Activated CD8-positive, alpha-beta memory T cell treated with anti-CD3 and anti-CD28 coated beads for 36 hours (primary cell): ENCODE results near the gene AK5. TPM values are rescaled to one million over a fixed set of nuclear protein-coding genes. Genes with fewer than 3 reads are reported as not detected.
"Not testable (repeated sequence)": the region's sequence is repeated elsewhere in the genome, so short reads cannot be mapped to it uniquely, and the experiment has no call there.

ENCODE experiments used
- CTCF ChIA-PET: fragments of 350-600 bp; sonication (Branson Sonifier 250); formaldehyde crosslinking; loops from one replicate; lab custom pipeline; 2021; ENCODE audit warnings: antibody characterized with exemption; lab: Charles Lee
- POLR2A ChIA-PET: fragments of 350-600 bp; sonication (Branson Sonifier 250); formaldehyde crosslinking; loops from one replicate; lab custom pipeline; 2021; ENCODE audit warnings: antibody characterized with exemption; lab: Charles Lee
- total RNA-seq, 2 experiments: library from RNA; stranded (reverse); gene quantifications; one replicate each; pipeline ENCODE4 v1.2.3, GENCODE V29; 2021

The AK5 gene
- total RNA-seq, 2 experiments from 2014 or later, result 0.57 to 1.0 TPM

GRCh38 chr1:77387553-77387952, 105.7 kb downstream of the AK5 start:
- ChIA-PET CTCF (no interaction called here), POLR2A (no interaction called here)

GRCh38 chr1:77388661-77389060, 106.8 kb downstream of the AK5 start:
- ChIA-PET POLR2A (no interaction called here), CTCF (interaction anchor here (0.6 kb wide), 1 partner anchor 191 kb away, joined by 3 read pairs; no protein-coding TSS in a partner anchor)

GRCh38 chr1:77392486-77392885, 110.7 kb downstream of the AK5 start:
- ChIA-PET POLR2A (no interaction called here), CTCF (no interaction called here)

GRCh38 chr1:77394166-77394565, 112.3 kb downstream of the AK5 start:
- ChIA-PET POLR2A (no interaction called here), CTCF (no interaction called here)

- ChIA-PET POLR2A (no interaction called here), CTCF (no interaction called here)
Measured at GRCh38 chr1:77395051-77395450, 113.2 kb downstream of the AK5 start.

GRCh38 chr1:77398152-77398551, 116.3 kb downstream of the AK5 start:
- ChIA-PET POLR2A (no interaction called here), CTCF (no interaction called here)

GRCh38 chr1:77399250-77400086, 117.6 kb downstream of the AK5 start:
- ChIA-PET CTCF (no interaction called here), POLR2A (no interaction called here)

GRCh38 chr1:77400781-77401180, 119.0 kb downstream of the AK5 start:
- POLR2A ChIA-PET, result no interaction called here
- CTCF ChIA-PET, result no interaction called here

- POLR2A ChIA-PET, result no interaction called here
- CTCF ChIA-PET, result no interaction called here
Measured at GRCh38 chr1:77401384-77401783, 119.6 kb downstream of the AK5 start.

GRCh38 chr1:77405186-77405585, 123.4 kb downstream of the AK5 start:
- ChIA-PET POLR2A (no interaction called here), CTCF (no interaction called here)

GRCh38 chr1:77406661-77407060, 124.8 kb downstream of the AK5 start:
- ChIA-PET CTCF (no interaction called here), POLR2A (no interaction called here)

GRCh38 chr1:77407738-77408375, 126.0 kb downstream of the AK5 start:
- CTCF ChIA-PET, result no interaction called here
- POLR2A ChIA-PET, result no interaction called here

- POLR2A ChIA-PET, CTCF ChIA-PET: not testable (repeated sequence)
Measured at GRCh38 chr1:77408933-77409332, 127.1 kb downstream of the AK5 start.

- ChIA-PET POLR2A (no interaction called here), CTCF (interaction anchor here (0.6 kb wide), 1 partner anchor 272 kb away, joined by 3 read pairs; no protein-coding TSS in a partner anchor)
Measured at GRCh38 chr1:77412069-77412819, 130.4 kb downstream of the AK5 start.

GRCh38 chr1:77412820-77413530, 131.2 kb downstream of the AK5 start:
- POLR2A ChIA-PET, result no interaction called here

GRCh38 chr1:77413541-77414335, 131.9 kb downstream of the AK5 start:
- POLR2A ChIA-PET, result no interaction called here

More at GRCh38 chr1:77412820-77413530, 131.2 kb downstream of the AK5 start:
- CTCF ChIA-PET, result no interaction called here

GRCh38 chr1:77415579-77415978, 133.8 kb downstream of the AK5 start:
- POLR2A ChIA-PET, result no interaction called here

More at GRCh38 chr1:77413541-77414335, 131.9 kb downstream of the AK5 start:
- CTCF ChIA-PET, result no interaction called here

GRCh38 chr1:77416692-77417450, 135.1 kb downstream of the AK5 start:
- ChIA-PET CTCF (no interaction called here), POLR2A (no interaction called here)

More at GRCh38 chr1:77415579-77415978, 133.8 kb downstream of the AK5 start:
- CTCF ChIA-PET, result interaction anchor here (0.5 kb wide), 1 partner anchor 91 kb away, joined by 3 read pairs; no protein-coding TSS in a partner anchor
